Loucy (cell line): Measurements from ENCODE around the gene DISP3.

Experiments
- CTCF ChIP-seq: fragments of 200-600 bp; sonication (generic); conservative IDR thresholded peaks from 2 replicates; pipeline ENCODE4 v1.5.1; 2014; ENCODE audit warnings: mild to moderate bottlenecking, antibody characterized with exemption, low read length
- EZH2phosphoT487 ChIP-seq: fragments of 200-600 bp; IDR thresholded peaks from 2 replicates; pipeline ENCODE4 v1.6.1; 2018; ENCODE audit warnings: antibody characterized with exemption, mild to moderate bottlenecking, moderate library complexity, borderline replicate concordance

- TF ChIP-seq CTCF (no peak), EZH2phosphoT487 (no peak)
These were observed 85.3 kb downstream of the DISP3 start for GRCh38 chr1:11564237-11564636.
